Measurements from ENCODE around the gene RO60.

- TF ChIP-seq CEBPB (IDR thresholded peaks at IDR 0.05; ENCODE audit: low read depth, low read length) (no peak), RCOR1 (IDR thresholded peaks at IDR 0.05; ENCODE audit: insufficient replicate concordance, low read length) (no peak), POLR2A (IDR thresholded peaks at IDR 0.05; ENCODE audit: low read depth, low read length) (no peak), MXI1 (IDR thresholded peaks at IDR 0.05; ENCODE audit: borderline replicate concordance, low read depth, low read length) (no peak), MAZ (IDR thresholded peaks at IDR 0.05; ENCODE audit: borderline replicate concordance, low read depth, low read length) (no peak), RAD21 (IDR thresholded peaks at IDR 0.05; ENCODE audit: low read length) (no peak), CHD1 (IDR thresholded peaks at IDR 0.05; ENCODE audit: low read depth, low read length) (no peak), USF2 (IDR thresholded peaks at IDR 0.05; ENCODE audit: low read depth, low read length) (no peak), NFE2L2 (IDR thresholded peaks at IDR 0.05; ENCODE audit: low read depth, low read length) (no peak), BHLHE40 (IDR thresholded peaks at IDR 0.05; ENCODE audit: low read depth, low read length) (no peak), RFX5 (IDR thresholded peaks at IDR 0.05; ENCODE audit: low read depth, low read length) (no peak)
- TF ChIP-seq, protein P1, sequence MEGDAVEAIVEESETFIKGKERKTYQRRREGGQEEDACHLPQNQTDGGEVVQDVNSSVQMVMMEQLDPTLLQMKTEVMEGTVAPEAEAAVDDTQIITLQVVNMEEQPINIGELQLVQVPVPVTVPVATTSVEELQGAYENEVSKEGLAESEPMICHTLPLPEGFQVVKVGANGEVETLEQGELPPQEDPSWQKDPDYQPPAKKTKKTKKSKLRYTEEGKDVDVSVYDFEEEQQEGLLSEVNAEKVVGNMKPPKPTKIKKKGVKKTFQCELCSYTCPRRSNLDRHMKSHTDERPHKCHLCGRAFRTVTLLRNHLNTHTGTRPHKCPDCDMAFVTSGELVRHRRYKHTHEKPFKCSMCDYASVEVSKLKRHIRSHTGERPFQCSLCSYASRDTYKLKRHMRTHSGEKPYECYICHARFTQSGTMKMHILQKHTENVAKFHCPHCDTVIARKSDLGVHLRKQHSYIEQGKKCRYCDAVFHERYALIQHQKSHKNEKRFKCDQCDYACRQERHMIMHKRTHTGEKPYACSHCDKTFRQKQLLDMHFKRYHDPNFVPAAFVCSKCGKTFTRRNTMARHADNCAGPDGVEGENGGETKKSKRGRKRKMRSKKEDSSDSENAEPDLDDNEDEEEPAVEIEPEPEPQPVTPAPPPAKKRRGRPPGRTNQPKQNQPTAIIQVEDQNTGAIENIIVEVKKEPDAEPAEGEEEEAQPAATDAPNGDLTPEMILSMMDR (conservative IDR thresholded peaks at IDR 0.05; ENCODE audit: low read depth, low read length) = no peak
- TF ChIP-seq, protein P2, sequence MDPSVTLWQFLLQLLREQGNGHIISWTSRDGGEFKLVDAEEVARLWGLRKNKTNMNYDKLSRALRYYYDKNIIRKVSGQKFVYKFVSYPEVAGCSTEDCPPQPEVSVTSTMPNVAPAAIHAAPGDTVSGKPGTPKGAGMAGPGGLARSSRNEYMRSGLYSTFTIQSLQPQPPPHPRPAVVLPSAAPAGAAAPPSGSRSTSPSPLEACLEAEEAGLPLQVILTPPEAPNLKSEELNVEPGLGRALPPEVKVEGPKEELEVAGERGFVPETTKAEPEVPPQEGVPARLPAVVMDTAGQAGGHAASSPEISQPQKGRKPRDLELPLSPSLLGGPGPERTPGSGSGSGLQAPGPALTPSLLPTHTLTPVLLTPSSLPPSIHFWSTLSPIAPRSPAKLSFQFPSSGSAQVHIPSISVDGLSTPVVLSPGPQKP (IDR thresholded peaks at IDR 0.05; ENCODE audit: borderline replicate concordance, low read depth, low read length) = no peak
Observed at GRCh38 chr1:193068013-193068412, 8.6 kb downstream of the RO60 start.
